Mucosa of stomach (tissue), 1 donor: ENCODE measurements around the gene SLF2.

Source experiments
- H3K27me3 ChIP-seq: one replicate; pipeline ENCODE4 v1.7.0; 2013; ENCODE audit warnings: mild to moderate bottlenecking, low read length; ENCODE audit not compliant: control insufficient read depth, insufficient read depth
- H3K36me3 ChIP-seq: one replicate; pipeline ENCODE4 v1.7.0; 2013; ENCODE audit warnings: low read length; ENCODE audit not compliant: control insufficient read depth, insufficient read depth
- H3K4me1 ChIP-seq: one replicate; pipeline ENCODE4 v1.7.0; 2013; ENCODE audit warnings: mild to moderate bottlenecking, low read length; ENCODE audit not compliant: control insufficient read depth, insufficient read depth
- H3K4me3 ChIP-seq: one replicate; pipeline ENCODE4 v1.7.0; 2013; ENCODE audit warnings: low read length
- H3K9ac ChIP-seq: one replicate; pipeline ENCODE4 v1.7.0; 2013; ENCODE audit warnings: mild to moderate bottlenecking, low read length, moderate library complexity
- H3K9me3 ChIP-seq: one replicate; pipeline ENCODE4 v1.7.0; 2013; ENCODE audit warnings: mild to moderate bottlenecking, low read length, moderate library complexity; ENCODE audit not compliant: control insufficient read depth
- donor health status: Pancreatic carcinoma.

SLF2 gene

DNA sequence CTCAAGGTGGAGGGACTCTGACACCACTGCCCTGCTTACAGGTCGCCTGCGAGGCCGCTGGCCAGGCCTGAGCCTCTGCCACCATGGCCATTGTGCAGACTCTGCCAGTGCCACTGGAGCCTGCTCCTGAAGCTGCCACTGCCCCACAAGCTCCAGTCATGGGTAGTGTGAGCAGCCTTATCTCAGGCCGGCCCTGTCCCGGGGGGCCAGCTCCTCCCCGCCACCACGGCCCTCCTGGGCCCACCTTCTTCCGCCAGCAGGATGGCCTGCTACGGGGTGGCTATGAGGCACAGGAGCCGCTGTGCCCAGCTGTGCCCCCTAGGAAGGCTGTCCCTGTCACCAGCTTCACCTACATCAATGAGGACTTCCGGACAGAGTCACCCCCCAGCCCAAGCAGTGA lies 89.7 kb downstream of the SLF2 start:
- Histone ChIP-seq H3K4me3 (no peak overlapping the region), H3K27me3 (no peaks in the 10 kb centered on the region), H3K9me3 (no peaks in the 10 kb centered on the region), H3K36me3 (peaks cover 4% of the 10 kb centered on the region), H3K4me1 (peaks cover 37% of the 10 kb centered on the region), H3K9ac (peak overlapping the region; percentile 41)

- no peak overlapping the region for H3K9ac ChIP-seq
- peaks cover 27% of the 10 kb centered on the region for H3K4me1 ChIP-seq
- no peaks in the 10 kb centered on the region for H3K27me3 ChIP-seq
- H3K9me3 ChIP-seq = no peaks in the 10 kb centered on the region
- H3K4me3 ChIP-seq = no peak overlapping the region
- peaks cover 4% of the 10 kb centered on the region for H3K36me3 ChIP-seq
Measured at GRCh38 chr10:101003639-101004206, 91.0 kb downstream of the SLF2 start.

DNA sequence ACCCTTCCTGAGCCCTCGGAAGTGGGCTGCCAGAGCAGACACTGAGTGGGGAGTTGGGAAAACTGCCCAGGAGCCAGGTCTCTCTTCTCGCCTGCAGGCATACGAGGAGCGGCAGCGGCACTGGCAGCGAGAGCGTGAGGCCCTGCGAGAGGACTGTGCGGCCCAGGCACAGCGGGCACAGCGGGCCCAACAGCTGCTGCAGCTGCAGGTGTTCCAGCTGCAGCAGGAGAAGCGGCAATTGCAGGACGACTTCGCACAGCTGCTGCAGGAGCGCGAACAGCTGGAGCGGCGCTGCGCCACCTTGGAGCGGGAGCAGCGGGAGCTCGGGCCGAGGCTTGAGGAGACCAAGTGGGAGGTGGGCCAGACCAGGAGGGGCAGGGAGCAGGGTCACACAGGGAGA lies 92.6 kb downstream of the SLF2 start:
- Histone ChIP-seq H3K4me1 (peaks cover 18% of the 10 kb centered on the region), H3K9ac (no peak overlapping the region), H3K9me3 (no peaks in the 10 kb centered on the region), H3K4me3 (no peak overlapping the region), H3K27me3 (no peaks in the 10 kb centered on the region), H3K36me3 (peaks cover 4% of the 10 kb centered on the region)

GRCh38 chr10:101005869-101006567 lies 93.3 kb downstream of the SLF2 start:
- H3K4me3 ChIP-seq = no peak overlapping the region
- H3K9me3 ChIP-seq = no peaks in the 10 kb centered on the region
- no peaks in the 10 kb centered on the region for H3K27me3 ChIP-seq
- H3K4me1 ChIP-seq = peaks cover 12% of the 10 kb centered on the region
- no peak overlapping the region for H3K9ac ChIP-seq
- H3K36me3 ChIP-seq = peaks cover 4% of the 10 kb centered on the region

GRCh38 chr10:101006593-101007098 lies 93.9 kb downstream of the SLF2 start:
- H3K9ac ChIP-seq = no peak overlapping the region
- H3K27me3 ChIP-seq = no peaks in the 10 kb centered on the region
- peaks cover 4% of the 10 kb centered on the region for H3K36me3 ChIP-seq
- H3K4me1 ChIP-seq = peaks cover 15% of the 10 kb centered on the region
- H3K9me3 ChIP-seq = no peaks in the 10 kb centered on the region
- H3K4me3 ChIP-seq = no peak overlapping the region

GRCh38 chr10:101007099-101007711 lies 94.4 kb downstream of the SLF2 start:
- Histone ChIP-seq H3K36me3 (peaks cover 4% of the 10 kb centered on the region), H3K9me3 (no peaks in the 10 kb centered on the region), H3K9ac (no peak overlapping the region), H3K27me3 (no peaks in the 10 kb centered on the region), H3K4me1 (peaks cover 15% of the 10 kb centered on the region), H3K4me3 (no peak overlapping the region)

DNA sequence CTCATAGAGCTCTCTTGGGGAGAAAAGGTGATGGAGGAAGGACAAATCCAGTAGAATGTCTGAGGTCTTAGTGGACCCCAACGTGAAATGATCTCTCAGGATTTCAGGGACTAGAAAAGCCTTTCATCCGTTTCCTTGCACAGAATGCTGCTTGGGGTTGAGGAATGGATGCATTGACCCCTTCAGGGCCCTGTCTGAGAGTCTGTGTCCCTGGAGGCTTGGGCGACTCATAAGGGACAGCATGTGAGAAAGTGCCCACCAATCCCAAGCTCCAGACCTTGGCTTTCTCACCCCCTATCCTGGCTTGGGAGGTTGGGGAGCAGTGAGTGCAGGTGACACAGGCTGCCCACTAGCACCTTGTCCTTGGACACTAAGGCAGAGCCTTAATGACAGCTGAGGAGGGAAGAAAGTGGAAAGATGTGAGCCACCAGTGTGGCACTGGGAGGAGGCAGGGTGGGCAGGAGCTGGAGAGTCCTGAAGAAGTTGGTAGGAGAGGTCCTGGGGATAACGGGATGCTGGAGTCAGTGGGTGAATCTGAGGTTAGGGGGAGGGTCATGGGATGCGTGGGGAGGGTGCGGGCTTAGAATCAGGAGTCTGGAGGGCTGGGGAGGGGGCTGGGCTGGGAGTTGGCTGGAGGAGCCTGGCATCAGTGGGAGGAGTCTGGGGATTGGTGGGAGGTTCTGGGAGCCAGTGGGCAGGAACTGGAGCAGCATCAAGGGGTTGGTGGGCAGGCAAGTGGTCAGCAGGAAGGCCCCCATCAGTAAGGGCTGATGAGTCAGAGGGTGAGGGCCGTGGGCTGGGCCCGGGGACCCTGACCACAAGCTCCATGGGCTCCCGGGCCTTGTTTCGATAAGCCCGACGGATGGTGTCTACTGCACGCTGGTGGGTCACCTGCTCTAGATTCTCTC lies 95.4 kb downstream of the SLF2 start:
- Histone ChIP-seq H3K4me3 (no peak overlapping the region), H3K27me3 (no peaks in the 10 kb centered on the region), H3K36me3 (peaks cover 4% of the 10 kb centered on the region), H3K9me3 (no peaks in the 10 kb centered on the region), H3K9ac (no peak overlapping the region), H3K4me1 (peaks cover 21% of the 10 kb centered on the region)

- Histone ChIP-seq H3K27me3 (no peaks in the 10 kb centered on the region), H3K4me1 (peaks cover 26% of the 10 kb centered on the region), H3K4me3 (no peak overlapping the region), H3K36me3 (peaks cover 4% of the 10 kb centered on the region), H3K9me3 (no peaks in the 10 kb centered on the region), H3K9ac (no peak overlapping the region)
Measured at GRCh38 chr10:101008823-101009423, 96.2 kb downstream of the SLF2 start.

GRCh38 chr10:101010329-101010728 lies 97.6 kb downstream of the SLF2 start:
- Histone ChIP-seq H3K9me3 (no peaks in the 10 kb centered on the region), H3K27me3 (no peaks in the 10 kb centered on the region), H3K4me1 (peaks cover 26% of the 10 kb centered on the region), H3K4me3 (no peak overlapping the region), H3K36me3 (peaks cover 4% of the 10 kb centered on the region), H3K9ac (no peak overlapping the region)

DNA sequence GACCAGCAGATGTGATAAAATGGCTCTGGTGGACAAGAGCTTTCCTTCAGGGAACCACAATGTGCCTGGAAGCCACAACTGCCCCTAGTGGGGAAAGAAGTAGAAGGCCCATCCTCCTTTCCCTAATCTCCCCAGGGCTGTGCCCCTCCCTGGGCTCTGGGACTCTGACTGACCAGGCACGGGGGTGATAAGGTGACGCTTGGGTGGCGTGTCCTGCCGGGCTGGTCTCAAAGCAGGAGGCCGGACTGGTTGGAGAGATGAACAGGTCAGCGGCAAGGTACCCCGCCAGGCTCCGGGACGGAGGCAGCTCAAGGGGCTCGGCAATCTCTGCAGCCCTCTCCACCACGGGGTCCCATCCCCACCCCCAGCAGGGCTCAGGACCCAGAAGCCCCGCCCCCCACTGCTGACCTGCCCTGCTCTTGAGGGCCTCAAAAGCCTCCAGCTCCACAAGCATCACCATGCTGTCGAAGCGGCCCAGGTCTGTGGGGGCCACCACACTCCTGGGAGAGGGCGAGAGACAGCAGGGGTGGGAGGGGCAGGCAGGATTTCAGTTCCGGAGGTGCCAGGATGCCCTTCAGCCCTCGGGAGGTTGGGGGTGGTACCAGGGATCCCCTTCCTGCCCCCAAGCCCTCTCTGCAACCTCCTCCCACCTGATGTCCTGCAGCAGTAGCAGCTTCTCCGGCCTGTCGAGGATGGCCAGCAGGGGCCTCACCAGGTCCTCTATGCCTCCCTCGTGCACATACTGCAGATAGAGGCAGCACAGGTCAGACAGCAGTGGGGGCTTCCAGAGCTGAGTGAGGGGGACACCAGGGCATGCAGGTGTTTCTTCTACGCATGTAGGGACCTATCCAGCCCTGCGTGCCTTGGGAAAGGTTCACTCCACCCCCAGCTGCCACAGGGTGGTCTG lies 99.0 kb downstream of the SLF2 start:
- Histone ChIP-seq H3K9ac (no peak overlapping the region), H3K4me3 (no peak overlapping the region), H3K4me1 (peaks cover 26% of the 10 kb centered on the region), H3K9me3 (no peaks in the 10 kb centered on the region), H3K27me3 (peaks cover 10% of the 10 kb centered on the region), H3K36me3 (no peaks in the 10 kb centered on the region)
